ENCODE data around the gene NAA40.

The NAA40 gene

DNA sequence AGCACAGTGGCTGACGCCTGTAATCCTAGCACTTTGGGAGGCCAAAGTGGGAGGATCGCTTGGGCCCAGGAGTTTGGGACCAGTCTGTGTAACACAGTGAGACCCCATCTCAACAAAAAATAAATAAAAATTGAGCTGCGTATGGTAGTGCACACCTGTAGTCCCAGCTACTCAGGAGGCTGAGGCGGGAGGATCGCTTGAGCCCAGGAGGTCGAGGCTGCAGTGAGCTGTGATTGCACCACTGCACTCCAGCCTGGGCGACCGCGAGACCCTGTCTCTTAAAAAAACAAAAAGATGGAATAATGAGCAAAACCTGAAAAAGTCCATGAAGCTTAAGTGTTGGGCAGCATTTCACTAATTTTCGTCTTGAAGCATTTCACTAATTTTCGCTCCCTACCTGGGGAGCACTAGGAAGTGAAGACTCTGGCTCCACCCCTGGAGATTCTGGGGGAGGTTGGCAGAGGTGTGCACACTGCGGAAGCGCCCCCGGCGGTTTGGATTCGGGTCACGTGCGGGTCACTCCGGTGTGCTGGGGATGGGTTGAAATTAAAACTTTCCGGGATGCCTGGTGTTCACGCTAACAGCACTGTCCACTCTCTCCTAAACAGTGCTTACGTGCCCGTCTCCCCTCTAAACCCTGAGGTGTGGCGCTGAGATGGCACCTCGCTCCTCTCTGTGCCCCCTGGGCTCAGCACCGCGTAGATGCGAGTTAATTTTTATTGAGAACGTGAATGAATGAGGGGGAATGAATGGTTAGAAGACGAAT, 906 bp upstream of the NAA40 start:
- Histone ChIP-seq H3K27ac (ENCODE audit: low read depth in 2 of 2, low read length in 2 of 2) (peak overlapping the region; percentile 4 to 69), H3K27me3 (ENCODE audit: control insufficient read depth in 2 of 2, insufficient read depth in 2 of 2, low read length in 2 of 2) (no peaks in the 10 kb centered on the region), H3K4me1 (ENCODE audit: control insufficient read depth in 2 of 2, insufficient read depth in 2 of 2, low read length in 2 of 2) (peaks cover 13 to 18% of the 10 kb centered on the region in 2 donors), H3K4me3 (ENCODE audit: low read length in 2 of 2) (peak overlapping the region; percentile 47 to 84), H3K36me3 (ENCODE audit: control insufficient read depth in 2 of 2, insufficient read depth in 2 of 2, low read length in 2 of 2) (no peaks in the 10 kb centered on the region), H3K9ac (ENCODE audit: low read depth in 1 of 2, low read length in 2 of 2) (peak overlapping the region in 1 of 2 donors; percentile 62), H3K9me3 (ENCODE audit: control insufficient read depth in 2 of 2, low read length in 2 of 2) (no peaks in the 10 kb centered on the region)

DNA sequence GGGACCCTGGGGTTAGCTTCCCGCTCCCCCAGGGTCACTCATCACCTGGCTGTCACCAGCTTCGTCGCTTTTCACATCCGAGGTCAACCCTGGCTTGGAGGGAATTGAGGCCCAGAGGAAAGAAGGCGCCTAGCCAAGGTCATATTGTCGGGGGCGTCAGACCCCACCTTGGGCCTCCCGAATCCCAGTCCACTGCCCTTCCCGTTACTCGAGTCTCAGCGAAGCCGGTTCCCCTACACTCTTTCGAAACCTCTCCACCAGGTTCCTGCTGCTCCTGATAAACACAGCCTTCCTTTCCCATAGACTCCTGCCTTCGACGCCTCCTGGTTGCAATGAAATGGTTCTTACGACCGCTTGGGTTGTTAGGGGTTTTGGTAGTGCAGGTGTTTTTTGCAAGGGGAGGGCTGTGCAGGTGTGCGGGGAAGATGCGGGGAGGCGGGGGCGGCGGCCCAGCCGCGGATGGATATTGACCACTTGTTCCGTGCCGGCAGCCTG, 642 bp downstream of the NAA40 start:
- Histone ChIP-seq H3K9ac (ENCODE audit: low read depth in 1 of 2, low read length in 2 of 2) (peak overlapping the region; percentile 62 to 72), H3K27ac (ENCODE audit: low read depth in 2 of 2, low read length in 2 of 2) (peak overlapping the region; percentile 65 to 69)

DNA sequence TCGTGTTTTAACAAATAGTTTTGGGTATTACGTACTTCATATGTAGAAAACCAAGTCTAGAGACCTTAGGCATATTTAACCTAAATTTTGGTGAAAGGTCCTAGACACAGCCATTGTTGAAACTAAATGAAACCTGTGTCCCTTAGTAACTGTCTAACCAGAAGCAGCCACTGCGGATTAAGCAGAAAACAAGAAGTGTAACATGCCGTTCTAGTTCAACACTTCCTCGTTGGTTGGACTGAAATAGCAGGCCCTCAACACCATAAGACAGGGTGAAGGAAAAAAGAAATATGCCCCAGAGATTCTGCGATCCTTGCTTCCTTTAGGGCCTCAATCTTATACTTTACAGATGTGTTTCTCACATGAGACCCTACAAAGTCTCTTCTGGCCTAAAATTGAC, 2.0 kb downstream of the NAA40 start:
- Histone ChIP-seq H3K4me3 (ENCODE audit: low read length in 2 of 2) (no peak overlapping the region), H3K9ac (ENCODE audit: low read depth in 1 of 2, low read length in 2 of 2) (no peak overlapping the region), H3K9me3 (ENCODE audit: control insufficient read depth in 2 of 2, low read length in 2 of 2) (no peaks in the 10 kb centered on the region), H3K27ac (ENCODE audit: low read depth in 2 of 2, low read length in 2 of 2) (peak overlapping the region in 1 of 2 donors; percentile 10), H3K27me3 (ENCODE audit: control insufficient read depth in 2 of 2, insufficient read depth in 2 of 2, low read length in 2 of 2) (no peaks in the 10 kb centered on the region), H3K4me1 (ENCODE audit: control insufficient read depth in 2 of 2, insufficient read depth in 2 of 2, low read length in 2 of 2) (peaks cover 32 to 35% of the 10 kb centered on the region in 2 donors), H3K36me3 (ENCODE audit: control insufficient read depth in 2 of 2, insufficient read depth in 2 of 2, low read length in 2 of 2) (no peaks in the 10 kb centered on the region)

More for the DNA sequence above, 642 bp downstream of the NAA40 start:
- no peaks in the 10 kb centered on the region for H3K36me3 ChIP-seq (ENCODE audit: control insufficient read depth in 2 of 2, insufficient read depth in 2 of 2, low read length in 2 of 2)
- peaks cover 22 to 24% of the 10 kb centered on the region in 2 donors for H3K4me1 ChIP-seq (ENCODE audit: control insufficient read depth in 2 of 2, insufficient read depth in 2 of 2, low read length in 2 of 2)
- no peaks in the 10 kb centered on the region for H3K27me3 ChIP-seq (ENCODE audit: control insufficient read depth in 2 of 2, insufficient read depth in 2 of 2, low read length in 2 of 2)
- no peaks in the 10 kb centered on the region for H3K9me3 ChIP-seq (ENCODE audit: control insufficient read depth in 2 of 2, low read length in 2 of 2)
- peak overlapping the region; percentile 79 to 86 for H3K4me3 ChIP-seq (ENCODE audit: low read length in 2 of 2)

DNA sequence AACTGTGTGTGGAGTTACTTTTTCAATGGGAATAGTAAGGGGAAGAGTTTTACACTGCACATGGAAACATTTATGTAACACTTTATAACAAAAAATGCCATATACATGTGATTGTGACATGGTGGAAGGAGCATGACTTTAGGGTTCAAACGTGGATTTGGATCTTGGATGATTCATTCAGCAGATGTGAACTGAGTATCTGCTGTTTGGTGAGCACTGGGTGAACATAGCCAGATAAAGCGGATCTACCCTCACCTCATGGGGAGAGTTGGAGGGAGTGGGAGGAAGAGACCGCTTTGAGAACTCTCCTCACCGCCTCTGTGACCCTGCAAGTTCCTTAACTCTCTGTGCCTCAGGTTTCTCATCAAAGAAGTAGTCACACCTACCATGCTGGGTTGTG, 3.1 kb downstream of the NAA40 start:
- H3K4me1 ChIP-seq (ENCODE audit: control insufficient read depth in 2 of 2, insufficient read depth in 2 of 2, low read length in 2 of 2): peaks cover 32 to 37% of the 10 kb centered on the region in 2 donors
- peaks cover 6 to 9% of the 10 kb centered on the region in 2 donors for H3K36me3 ChIP-seq (ENCODE audit: control insufficient read depth in 2 of 2, insufficient read depth in 2 of 2, low read length in 2 of 2)
- no peaks in the 10 kb centered on the region for H3K27me3 ChIP-seq (ENCODE audit: control insufficient read depth in 2 of 2, insufficient read depth in 2 of 2, low read length in 2 of 2)
- H3K27ac ChIP-seq (ENCODE audit: low read depth in 2 of 2, low read length in 2 of 2): no peak overlapping the region
- no peak overlapping the region for H3K9ac ChIP-seq (ENCODE audit: low read depth in 1 of 2, low read length in 2 of 2)
- H3K4me3 ChIP-seq (ENCODE audit: low read length in 2 of 2): no peak overlapping the region
- H3K9me3 ChIP-seq (ENCODE audit: control insufficient read depth in 2 of 2, low read length in 2 of 2): no peaks in the 10 kb centered on the region

DNA sequence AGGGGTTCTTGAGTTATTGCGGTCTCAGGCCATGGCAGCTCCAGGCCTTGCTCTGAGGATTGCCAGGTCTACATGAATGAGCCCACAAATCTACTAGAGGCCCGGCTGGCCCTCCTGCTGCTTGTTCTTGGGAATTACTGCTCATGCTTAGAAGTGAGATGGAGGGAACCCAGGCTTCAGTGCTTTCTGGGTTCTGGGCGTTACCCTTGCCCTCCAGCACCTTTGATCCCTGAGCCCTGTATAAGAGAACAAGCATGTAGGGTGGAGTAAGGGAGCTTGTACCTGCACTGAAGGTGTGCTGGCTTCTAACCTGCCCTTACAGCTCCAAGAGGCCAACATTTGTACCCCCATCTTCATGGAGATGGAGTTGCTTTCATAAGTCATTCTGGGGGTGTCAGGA, 4.0 kb downstream of the NAA40 start:
- Histone ChIP-seq H3K9ac (ENCODE audit: low read depth in 1 of 2, low read length in 2 of 2) (no peak overlapping the region), H3K27me3 (ENCODE audit: control insufficient read depth in 2 of 2, insufficient read depth in 2 of 2, low read length in 2 of 2) (no peaks in the 10 kb centered on the region), H3K27ac (ENCODE audit: low read depth in 2 of 2, low read length in 2 of 2) (peak overlapping the region in 1 of 2 donors; percentile 28), H3K4me3 (ENCODE audit: low read length in 2 of 2) (peak overlapping the region in 1 of 2 donors; percentile 31), H3K4me1 (ENCODE audit: control insufficient read depth in 2 of 2, insufficient read depth in 2 of 2, low read length in 2 of 2) (peaks cover 32 to 37% of the 10 kb centered on the region in 2 donors), H3K36me3 (ENCODE audit: control insufficient read depth in 2 of 2, insufficient read depth in 2 of 2, low read length in 2 of 2) (peaks cover 6 to 9% of the 10 kb centered on the region in 2 donors), H3K9me3 (ENCODE audit: control insufficient read depth in 2 of 2, low read length in 2 of 2) (no peaks in the 10 kb centered on the region)

DNA sequence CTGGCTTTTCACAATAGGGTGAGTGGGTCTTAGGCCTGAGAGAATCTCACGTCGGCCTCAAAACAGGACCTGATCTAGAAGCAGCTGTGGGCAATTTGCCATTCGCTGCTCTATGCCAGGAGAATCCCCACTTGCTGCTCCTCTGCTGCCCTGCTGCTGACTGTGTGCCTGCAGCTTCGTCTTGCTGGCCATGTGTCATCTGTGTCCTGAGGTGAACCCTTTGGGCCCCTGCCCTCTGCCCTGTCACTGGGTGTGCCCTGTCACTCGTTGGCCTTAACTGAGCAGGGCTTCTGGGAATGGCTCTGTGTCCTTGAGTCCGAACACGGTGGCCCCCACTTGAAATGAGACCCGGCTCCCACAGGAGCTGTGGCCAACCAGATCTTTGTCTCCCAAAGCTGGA, 6.2 kb downstream of the NAA40 start:
- peak overlapping the region in 1 of 2 donors; percentile 32 for H3K9ac ChIP-seq (ENCODE audit: low read depth in 1 of 2, low read length in 2 of 2)
- H3K27ac ChIP-seq (ENCODE audit: low read depth in 2 of 2, low read length in 2 of 2): peak overlapping the region; percentile 35 to 40
- peaks cover 23 to 28% of the 10 kb centered on the region in 2 donors for H3K4me1 ChIP-seq (ENCODE audit: control insufficient read depth in 2 of 2, insufficient read depth in 2 of 2, low read length in 2 of 2)
- no peaks in the 10 kb centered on the region for H3K9me3 ChIP-seq (ENCODE audit: control insufficient read depth in 2 of 2, low read length in 2 of 2)
- H3K4me3 ChIP-seq (ENCODE audit: low read length in 2 of 2): no peak overlapping the region
- peaks cover 6 to 12% of the 10 kb centered on the region in 2 donors for H3K36me3 ChIP-seq (ENCODE audit: control insufficient read depth in 2 of 2, insufficient read depth in 2 of 2, low read length in 2 of 2)
- no peaks in the 10 kb centered on the region for H3K27me3 ChIP-seq (ENCODE audit: control insufficient read depth in 2 of 2, insufficient read depth in 2 of 2, low read length in 2 of 2)

DNA sequence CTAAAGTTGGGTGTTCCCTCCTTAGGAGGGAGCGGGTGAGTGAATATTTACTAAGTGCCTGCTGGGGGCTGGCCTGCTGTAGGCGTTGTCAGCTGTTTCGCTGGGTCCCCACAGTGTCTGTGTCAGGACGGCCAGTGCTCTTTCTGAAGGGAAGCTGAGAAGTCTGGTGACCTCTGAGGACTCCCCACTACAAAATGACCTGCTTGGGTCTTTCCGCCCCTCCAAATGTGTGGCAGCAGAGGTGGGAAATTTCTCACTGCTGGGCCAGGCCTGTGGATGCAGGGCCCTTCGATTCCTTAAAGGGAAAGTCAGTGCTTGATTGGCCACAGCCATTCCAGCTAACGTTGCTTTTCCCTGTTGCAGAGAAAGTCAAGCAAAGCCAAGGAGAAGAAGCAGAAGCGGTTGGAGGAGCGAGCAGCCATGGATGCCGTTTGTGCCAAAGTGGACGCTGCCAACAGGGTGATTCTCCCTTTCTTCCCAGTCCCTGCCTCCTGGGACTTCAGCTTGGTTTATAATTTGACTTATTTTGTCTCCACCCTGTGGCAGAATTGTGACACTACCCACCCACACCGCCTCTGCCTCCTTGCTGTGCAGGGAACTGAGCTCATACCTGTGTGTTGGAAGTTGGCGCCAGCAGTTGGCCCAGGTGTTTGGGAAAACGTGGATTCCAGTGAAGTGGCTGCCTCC, 6.8 kb downstream of the NAA40 start:
- Histone ChIP-seq H3K4me3 (ENCODE audit: low read length in 2 of 2) (peak overlapping the region in 1 of 2 donors; percentile 33), H3K4me1 (ENCODE audit: control insufficient read depth in 2 of 2, insufficient read depth in 2 of 2, low read length in 2 of 2) (peaks cover 22 to 28% of the 10 kb centered on the region in 2 donors), H3K27ac (ENCODE audit: low read depth in 2 of 2, low read length in 2 of 2) (peak overlapping the region; percentile 35 to 40), H3K9me3 (ENCODE audit: control insufficient read depth in 2 of 2, low read length in 2 of 2) (no peaks in the 10 kb centered on the region), H3K36me3 (ENCODE audit: control insufficient read depth in 2 of 2, insufficient read depth in 2 of 2, low read length in 2 of 2) (peaks cover 6 to 12% of the 10 kb centered on the region in 2 donors), H3K9ac (ENCODE audit: low read depth in 1 of 2, low read length in 2 of 2) (no peak overlapping the region), H3K27me3 (ENCODE audit: control insufficient read depth in 2 of 2, insufficient read depth in 2 of 2, low read length in 2 of 2) (no peaks in the 10 kb centered on the region)

DNA sequence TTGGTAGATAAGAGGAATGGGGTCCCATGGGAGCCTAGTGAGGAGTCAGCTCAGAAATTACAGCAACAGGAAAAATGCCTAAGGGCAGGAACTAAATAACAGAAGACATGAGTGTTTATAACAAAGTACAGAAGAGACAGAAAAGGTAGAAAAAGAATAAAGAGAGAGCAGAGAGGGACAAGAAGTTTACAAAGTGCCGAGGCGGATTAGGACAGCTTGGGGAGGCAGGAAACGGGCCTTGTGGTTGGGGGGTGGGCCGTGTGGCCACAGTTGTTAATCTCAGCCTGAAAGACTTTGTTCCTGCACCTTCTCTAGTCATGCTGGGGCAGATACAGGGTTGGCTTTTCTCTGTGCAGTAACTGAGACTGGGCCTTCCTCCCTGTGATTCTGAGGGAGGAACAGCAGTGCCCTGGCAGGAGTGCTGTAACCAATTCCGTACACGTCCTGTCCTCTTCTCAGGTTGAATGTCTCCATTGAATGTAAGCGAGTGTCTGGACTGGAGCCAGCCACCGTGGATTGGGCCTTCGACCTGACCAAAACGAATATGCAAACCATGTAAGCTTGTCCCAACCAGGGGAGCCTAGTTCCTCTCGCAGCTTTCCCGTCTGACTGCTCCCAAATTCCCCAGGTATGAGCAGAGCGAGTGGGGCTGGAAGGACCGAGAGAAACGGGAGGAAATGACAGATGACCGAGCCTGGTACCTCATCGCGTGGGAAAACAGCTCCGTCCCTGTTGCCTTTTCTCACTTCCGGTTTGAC, 13.2 kb downstream of the NAA40 start:
- Histone ChIP-seq H3K4me1 (ENCODE audit: control insufficient read depth in 2 of 2, insufficient read depth in 2 of 2, low read length in 2 of 2) (peaks cover 0 to 4% of the 10 kb centered on the region in 2 donors), H3K4me3 (ENCODE audit: low read length in 2 of 2) (no peak overlapping the region), H3K36me3 (ENCODE audit: control insufficient read depth in 2 of 2, insufficient read depth in 2 of 2, low read length in 2 of 2) (peaks cover 12 to 40% of the 10 kb centered on the region in 2 donors), H3K27ac (ENCODE audit: low read depth in 2 of 2, low read length in 2 of 2) (peak overlapping the region in 1 of 2 donors; percentile 5), H3K9me3 (ENCODE audit: control insufficient read depth in 2 of 2, low read length in 2 of 2) (no peaks in the 10 kb centered on the region), H3K27me3 (ENCODE audit: control insufficient read depth in 2 of 2, insufficient read depth in 2 of 2, low read length in 2 of 2) (no peaks in the 10 kb centered on the region), H3K9ac (ENCODE audit: low read depth in 1 of 2, low read length in 2 of 2) (no peak overlapping the region)

DNA sequence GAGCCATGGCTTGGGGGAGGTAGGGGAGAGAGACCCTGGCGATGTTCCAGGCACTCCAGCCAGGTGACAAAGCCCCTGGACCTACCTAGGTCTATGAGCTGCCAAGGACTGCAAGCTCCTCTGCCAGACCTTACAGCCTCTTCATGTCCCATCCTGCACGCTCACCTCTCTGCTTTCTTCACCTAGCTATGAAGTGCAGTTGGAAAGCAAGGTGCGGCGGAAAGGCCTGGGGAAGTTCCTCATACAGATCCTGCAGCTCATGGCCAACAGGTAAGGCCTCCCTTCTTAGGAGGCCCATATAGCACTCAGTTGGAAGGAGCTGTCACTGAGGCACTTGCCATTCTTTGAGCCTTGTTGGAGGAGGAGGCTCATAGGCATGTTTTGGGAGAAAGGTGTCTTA, 13.8 kb downstream of the NAA40 start:
- Histone ChIP-seq H3K9me3 (ENCODE audit: control insufficient read depth in 2 of 2, low read length in 2 of 2) (no peaks in the 10 kb centered on the region), H3K4me3 (ENCODE audit: low read length in 2 of 2) (no peak overlapping the region), H3K4me1 (ENCODE audit: control insufficient read depth in 2 of 2, insufficient read depth in 2 of 2, low read length in 2 of 2) (peaks cover 0 to 4% of the 10 kb centered on the region in 2 donors), H3K9ac (ENCODE audit: low read depth in 1 of 2, low read length in 2 of 2) (no peak overlapping the region), H3K27me3 (ENCODE audit: control insufficient read depth in 2 of 2, insufficient read depth in 2 of 2, low read length in 2 of 2) (no peaks in the 10 kb centered on the region), H3K27ac (ENCODE audit: low read depth in 2 of 2, low read length in 2 of 2) (no peak overlapping the region), H3K36me3 (ENCODE audit: control insufficient read depth in 2 of 2, insufficient read depth in 2 of 2, low read length in 2 of 2) (peaks cover 12 to 40% of the 10 kb centered on the region in 2 donors)

Data from mucosa of rectum (tissue), 2 donors.